ENCODE results near the gene HELT. TPM values are rescaled to one million over a fixed set of nuclear protein-coding genes. Genes with fewer than 3 reads are reported as not detected.

The HELT gene
- total RNA-seq, 1 experiment from 2014 or later: not detected

GRCh38 chr4:185054886-185055285 lies 36.6 kb downstream of the HELT start:
- H3K27me3 Mint-ChIP-seq (ENCODE audit: insufficient read depth, unreplicated experiment): peaks cover 5% of the 10 kb centered on the region
- H3K9me3 Mint-ChIP-seq (ENCODE audit: unreplicated experiment): peaks cover 6% of the 10 kb centered on the region
- ChIA-PET POLR2A (no interaction called here), CTCF (interaction anchor here (0.6 to 0.8 kb wide), 3 partner anchors 10 to 50 kb away, joined by 3 to 4 read pairs (median 3); no protein-coding TSS in a partner anchor)
- H3K4me3 Mint-ChIP-seq (ENCODE audit: unreplicated experiment): no peak overlapping the region
- no peak overlapping the region for H3K27ac Mint-ChIP-seq (ENCODE audit: low read depth, unreplicated experiment)
- H3K36me3 Mint-ChIP-seq (ENCODE audit: insufficient read depth, unreplicated experiment): peaks cover 6% of the 10 kb centered on the region
- no TSS peak for BruUV-seq (replicated peaks)
- no peaks in the 10 kb centered on the region for H3K4me1 Mint-ChIP-seq (ENCODE audit: insufficient read depth, unreplicated experiment)
- no peak for DNase-seq (ENCODE audit: unreplicated experiment)
- intact Hi-C loops (cut with micrococcal nuclease): no loop called here
- TF ChIP-seq, protein P1, sequence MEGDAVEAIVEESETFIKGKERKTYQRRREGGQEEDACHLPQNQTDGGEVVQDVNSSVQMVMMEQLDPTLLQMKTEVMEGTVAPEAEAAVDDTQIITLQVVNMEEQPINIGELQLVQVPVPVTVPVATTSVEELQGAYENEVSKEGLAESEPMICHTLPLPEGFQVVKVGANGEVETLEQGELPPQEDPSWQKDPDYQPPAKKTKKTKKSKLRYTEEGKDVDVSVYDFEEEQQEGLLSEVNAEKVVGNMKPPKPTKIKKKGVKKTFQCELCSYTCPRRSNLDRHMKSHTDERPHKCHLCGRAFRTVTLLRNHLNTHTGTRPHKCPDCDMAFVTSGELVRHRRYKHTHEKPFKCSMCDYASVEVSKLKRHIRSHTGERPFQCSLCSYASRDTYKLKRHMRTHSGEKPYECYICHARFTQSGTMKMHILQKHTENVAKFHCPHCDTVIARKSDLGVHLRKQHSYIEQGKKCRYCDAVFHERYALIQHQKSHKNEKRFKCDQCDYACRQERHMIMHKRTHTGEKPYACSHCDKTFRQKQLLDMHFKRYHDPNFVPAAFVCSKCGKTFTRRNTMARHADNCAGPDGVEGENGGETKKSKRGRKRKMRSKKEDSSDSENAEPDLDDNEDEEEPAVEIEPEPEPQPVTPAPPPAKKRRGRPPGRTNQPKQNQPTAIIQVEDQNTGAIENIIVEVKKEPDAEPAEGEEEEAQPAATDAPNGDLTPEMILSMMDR (IDR thresholded peaks at IDR 0.05; ENCODE audit: unreplicated experiment): no peak

GRCh38 chr4:185061610-185062009 lies 43.3 kb downstream of the HELT start:
- ChIA-PET CTCF (interaction anchor here (0.6 kb wide), 1 partner anchor 56 kb away, joined by 3 read pairs; no protein-coding TSS in a partner anchor), POLR2A (no interaction called here)
- Mint-ChIP-seq H3K4me3 (ENCODE audit: unreplicated experiment) (no peak overlapping the region), H3K4me1 (ENCODE audit: insufficient read depth, unreplicated experiment) (no peaks in the 10 kb centered on the region), H3K27ac (ENCODE audit: low read depth, unreplicated experiment) (no peak overlapping the region), H3K9me3 (ENCODE audit: unreplicated experiment) (no peaks in the 10 kb centered on the region), H3K27me3 (ENCODE audit: insufficient read depth, unreplicated experiment) (no peaks in the 10 kb centered on the region), H3K36me3 (ENCODE audit: insufficient read depth, unreplicated experiment) (no peaks in the 10 kb centered on the region)
- BruUV-seq (replicated peaks): no TSS peak
- TF ChIP-seq, protein P1 (IDR thresholded peaks at IDR 0.05; ENCODE audit: unreplicated experiment): no peak
- DNase-seq (ENCODE audit: unreplicated experiment): no peak
- intact Hi-C loops (cut with micrococcal nuclease): no loop called here

- no peaks in the 10 kb centered on the region for H3K36me3 Mint-ChIP-seq (ENCODE audit: insufficient read depth, unreplicated experiment)
- H3K4me1 Mint-ChIP-seq (ENCODE audit: insufficient read depth, unreplicated experiment): no peaks in the 10 kb centered on the region
- POLR2A ChIA-PET: interaction anchor here (0.6 kb wide), 1 partner anchor 114 kb away, joined by 3 read pairs; no protein-coding TSS in a partner anchor
- TF ChIP-seq, protein P1 (IDR thresholded peaks at IDR 0.05; ENCODE audit: unreplicated experiment): no peak
- BruUV-seq (replicated peaks): no TSS peak
- DNase-seq (ENCODE audit: unreplicated experiment): no peak
- CTCF ChIA-PET: interaction anchor here (0.7 kb wide), 1 partner anchor 13 kb away, joined by 3 read pairs; no protein-coding TSS in a partner anchor
- no peak overlapping the region for H3K27ac Mint-ChIP-seq (ENCODE audit: low read depth, unreplicated experiment)
- no peak overlapping the region for H3K4me3 Mint-ChIP-seq (ENCODE audit: unreplicated experiment)
- H3K9me3 Mint-ChIP-seq (ENCODE audit: unreplicated experiment): no peaks in the 10 kb centered on the region
- no peaks in the 10 kb centered on the region for H3K27me3 Mint-ChIP-seq (ENCODE audit: insufficient read depth, unreplicated experiment)
- intact Hi-C loops (cut with micrococcal nuclease): no loop called here
Measured at GRCh38 chr4:185062606-185063005, 44.3 kb downstream of the HELT start.

DNA sequence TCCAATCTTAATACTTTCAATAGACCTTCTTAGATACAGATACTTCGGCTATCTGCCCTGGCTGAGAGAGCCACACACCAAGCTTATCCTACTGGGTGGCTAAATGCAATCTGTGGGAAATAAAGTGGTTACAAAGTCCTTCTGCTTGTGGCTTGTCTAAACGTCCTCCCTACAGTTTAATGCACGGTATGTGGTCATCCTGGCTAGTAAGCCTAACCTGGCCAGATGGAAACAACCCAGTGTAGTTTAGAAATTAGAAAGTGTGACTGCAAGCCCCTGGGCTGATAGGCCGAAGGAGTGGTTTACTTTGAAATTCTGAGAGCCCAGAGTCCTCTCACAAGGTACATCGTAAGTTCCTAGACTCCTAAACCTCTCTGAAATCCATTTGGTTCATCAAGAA lies 47.9 kb downstream of the HELT start:
- intact Hi-C loops (cut with micrococcal nuclease): no loop called here
- Mint-ChIP-seq H3K27ac (ENCODE audit: low read depth, unreplicated experiment) (no peak overlapping the region), H3K36me3 (ENCODE audit: insufficient read depth, unreplicated experiment) (no peaks in the 10 kb centered on the region), H3K4me1 (ENCODE audit: insufficient read depth, unreplicated experiment) (no peaks in the 10 kb centered on the region), H3K9me3 (ENCODE audit: unreplicated experiment) (no peaks in the 10 kb centered on the region), H3K4me3 (ENCODE audit: unreplicated experiment) (no peak overlapping the region), H3K27me3 (ENCODE audit: insufficient read depth, unreplicated experiment) (no peaks in the 10 kb centered on the region)
- ChIA-PET CTCF (no interaction called here), POLR2A (interaction anchor here (0.8 kb wide), 1 partner anchor 67 kb away, joined by 3 read pairs; no protein-coding TSS in a partner anchor)
- DNase-seq (ENCODE audit: unreplicated experiment): no peak
- TF ChIP-seq, protein P1 (IDR thresholded peaks at IDR 0.05; ENCODE audit: unreplicated experiment): no peak
- no TSS peak for BruUV-seq (replicated peaks)

Data from MCF 10A (cell line).